Spinal cord (tissue), 10 donors: Measurements from ENCODE around the gene DAND5. TPM values are rescaled to one million over a fixed set of nuclear protein-coding genes. Genes with fewer than 3 reads are reported as not detected.

Source experiments
- DNase-seq, 6 donors: peaks; one replicate each; pipeline versions ENCODE4 v3.0.0 to v3.0.0-alpha.2; 2013 to 2015; ENCODE audit warnings: low spot score in 6 of 6, low read depth in 4 of 6
- H3K27ac ChIP-seq: one replicate; pipeline ENCODE4 v1.5.1; 2013; ENCODE audit warnings: low read depth, low read length, control low read depth
- H3K27me3 ChIP-seq: one replicate; pipeline ENCODE4 v1.6.1; 2013; ENCODE audit warnings: low read length; ENCODE audit not compliant: control insufficient read depth, insufficient read depth
- H3K36me3 ChIP-seq: one replicate; pipeline ENCODE4 v1.6.1; 2013; ENCODE audit warnings: low read length; ENCODE audit not compliant: control insufficient read depth, insufficient read depth
- H3K4me1 ChIP-seq: one replicate; pipeline ENCODE4 v1.6.1; 2013; ENCODE audit warnings: low read length; ENCODE audit not compliant: control insufficient read depth, insufficient read depth
- H3K4me3 ChIP-seq: one replicate; pipeline ENCODE4 v1.5.1; 2013; ENCODE audit warnings: low read depth, low read length, control low read depth
- H3K9me3 ChIP-seq: one replicate; pipeline ENCODE4 v1.6.1; 2013; ENCODE audit warnings: low read length; ENCODE audit not compliant: control insufficient read depth, insufficient read depth
- whole genome bisulfite sequencing: methylation state at CpG from one replicate; pipeline ENCODE4 v1.1.5; 2013; ENCODE audit warnings: missing lambda C conversion rate; ENCODE audit not compliant: insufficient coverage; 5-methylcytosine and 5-hydroxymethylcytosine counted together
- long read RNA-seq, 4 donors: transcript quantifications; one replicate each; lab custom pipeline, GENCODE V29; 2026
- polyA plus RNA-seq, 2 donors: library from polyadenylated mRNA; unstranded; fragments of 120-200 nt; gene quantifications; one replicate each; pipeline ENCODE4 v1.2.1, GENCODE V29; 2013; ENCODE audit not compliant: insufficient read length in 2 of 2
- total RNA-seq, 2 donors: library from RNA; depleted of rRNA in 1 of 2; stranded (reverse); fragments of 120-200 nt in 1 of 2; fragments of >200 nt in 1 of 2; gene quantifications; one replicate each; pipeline versions ENCODE4 v1.2.3 to v1.2.4, GENCODE V29; 2013 to 2014
- donor health status: healthy.

Gene DAND5, protein sequence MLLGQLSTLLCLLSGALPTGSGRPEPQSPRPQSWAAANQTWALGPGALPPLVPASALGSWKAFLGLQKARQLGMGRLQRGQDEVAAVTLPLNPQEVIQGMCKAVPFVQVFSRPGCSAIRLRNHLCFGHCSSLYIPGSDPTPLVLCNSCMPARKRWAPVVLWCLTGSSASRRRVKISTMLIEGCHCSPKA
- under 1 TPM in 1 of 2 donors, not detected in 1; 0.28 TPM for total RNA-seq
- under 1 TPM; 0.44 to 0.49 TPM for polyA plus RNA-seq
- long read RNA-seq, donor 1 = 0 reads
- long read RNA-seq, donor 2 = 0 reads
- long read RNA-seq, donor 3 = 0 reads
- long read RNA-seq, donor 4 = 0 reads

DNA sequence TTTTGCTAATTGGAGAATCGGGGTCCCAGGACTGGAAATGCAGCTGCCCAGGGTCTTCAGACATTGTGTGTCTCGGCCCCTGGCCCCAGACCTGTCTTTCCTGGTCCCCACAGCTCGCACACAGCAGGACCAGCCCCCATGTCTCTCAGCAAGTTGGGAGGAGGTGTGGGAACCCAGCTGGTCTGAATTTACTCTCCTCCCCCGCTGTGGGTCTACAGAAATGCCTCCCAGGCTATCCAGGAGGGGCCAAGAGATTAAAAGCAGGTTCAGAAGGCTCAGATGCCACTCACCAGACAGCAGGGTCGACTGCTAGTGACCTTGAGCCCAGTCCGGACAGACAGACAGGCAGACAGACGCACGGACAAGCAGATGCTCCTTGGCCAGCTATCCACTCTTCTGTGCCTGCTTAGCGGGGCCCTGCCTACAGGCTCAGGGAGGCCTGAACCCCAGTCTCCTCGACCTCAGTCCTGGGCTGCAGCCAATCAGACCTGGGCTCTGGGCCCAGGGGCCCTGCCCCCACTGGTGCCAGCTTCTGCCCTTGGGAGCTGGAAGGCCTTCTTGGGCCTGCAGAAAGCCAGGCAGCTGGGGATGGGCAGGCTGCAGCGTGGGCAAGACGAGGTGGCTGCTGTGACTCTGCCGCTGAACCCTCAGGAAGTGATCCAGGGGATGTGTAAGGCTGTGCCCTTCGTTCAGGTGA is at the start of gene DAND5:
Gene DAND5 (plus strand): TSS at position 285 of the 697 bp plus-strand sequence. CDS start 85 bp downstream, at position 370.
- 38% methylated on average over 12 of the region's 14 CpGs for WGBS
- Histone ChIP-seq H3K36me3 (no peaks in the 10 kb centered on the region), H3K9me3 (no peaks in the 10 kb centered on the region), H3K4me1 (peaks cover 21% of the 10 kb centered on the region), H3K27me3 (no peaks in the 10 kb centered on the region), H3K4me3 (no peak within 1 kb of the TSS), H3K27ac (peak within 1 kb of the TSS; percentile 22)
- DNase-seq = peak in 2 of 6 donors; percentile 24 to 76

DNA sequence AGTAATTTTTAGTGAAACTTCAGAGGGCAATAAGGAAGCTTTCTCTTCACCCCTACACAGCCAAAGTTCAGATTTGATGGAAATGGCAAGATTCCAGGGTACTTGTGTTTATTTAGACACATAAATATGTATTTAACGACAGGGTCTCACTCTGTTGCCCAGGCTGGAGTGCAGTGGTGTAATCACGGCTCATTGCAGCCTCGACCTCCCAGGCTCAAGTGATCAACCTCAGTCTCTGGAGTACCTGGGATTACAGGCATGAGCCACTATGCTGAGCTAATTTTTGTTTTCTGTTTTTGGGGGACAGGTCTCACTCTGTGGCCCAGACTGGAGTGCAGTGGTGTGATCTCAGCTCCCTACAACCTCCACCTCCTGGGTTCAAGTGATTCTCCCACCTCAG is 48.3 kb upstream of the DAND5 start:
- 71% methylated on average over 3 of the region's 3 CpGs for WGBS
- H3K4me3 ChIP-seq = no peak overlapping the region
- H3K36me3 ChIP-seq = peaks cover 40% of the 10 kb centered on the region
- no peaks in the 10 kb centered on the region for H3K9me3 ChIP-seq
- H3K4me1 ChIP-seq = peaks cover 13% of the 10 kb centered on the region
- H3K27ac ChIP-seq = no peak overlapping the region
- DNase-seq = no peak
- H3K27me3 ChIP-seq = no peaks in the 10 kb centered on the region

DNA sequence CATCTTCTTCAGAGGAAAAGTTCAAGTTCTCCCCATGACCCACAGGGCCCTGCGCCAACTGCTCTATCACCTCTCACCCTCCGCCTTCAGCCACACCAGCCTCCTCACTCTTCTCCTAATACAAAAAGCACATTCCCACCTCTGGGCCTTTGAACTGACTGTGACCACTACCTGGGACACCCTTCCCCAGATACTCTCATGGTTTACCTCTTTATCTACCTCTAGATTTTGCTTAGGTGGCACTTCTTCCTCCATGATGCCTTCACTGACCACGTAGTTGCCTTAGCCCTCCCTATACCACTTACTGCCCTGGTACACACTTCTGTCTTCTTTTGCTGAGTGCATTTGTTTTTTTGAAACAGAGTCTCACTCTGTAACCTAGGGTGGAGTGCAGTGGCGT is 46.4 kb upstream of the DAND5 start:
- no peak overlapping the region for H3K4me3 ChIP-seq
- no peaks in the 10 kb centered on the region for H3K27me3 ChIP-seq
- no peaks in the 10 kb centered on the region for H3K9me3 ChIP-seq
- DNase-seq = no peak
- peaks cover 13% of the 10 kb centered on the region for H3K4me1 ChIP-seq
- H3K27ac ChIP-seq = no peak overlapping the region
- 100% methylated on average over 2 of the region's 4 CpGs for WGBS
- peaks cover 59% of the 10 kb centered on the region for H3K36me3 ChIP-seq

DNA sequence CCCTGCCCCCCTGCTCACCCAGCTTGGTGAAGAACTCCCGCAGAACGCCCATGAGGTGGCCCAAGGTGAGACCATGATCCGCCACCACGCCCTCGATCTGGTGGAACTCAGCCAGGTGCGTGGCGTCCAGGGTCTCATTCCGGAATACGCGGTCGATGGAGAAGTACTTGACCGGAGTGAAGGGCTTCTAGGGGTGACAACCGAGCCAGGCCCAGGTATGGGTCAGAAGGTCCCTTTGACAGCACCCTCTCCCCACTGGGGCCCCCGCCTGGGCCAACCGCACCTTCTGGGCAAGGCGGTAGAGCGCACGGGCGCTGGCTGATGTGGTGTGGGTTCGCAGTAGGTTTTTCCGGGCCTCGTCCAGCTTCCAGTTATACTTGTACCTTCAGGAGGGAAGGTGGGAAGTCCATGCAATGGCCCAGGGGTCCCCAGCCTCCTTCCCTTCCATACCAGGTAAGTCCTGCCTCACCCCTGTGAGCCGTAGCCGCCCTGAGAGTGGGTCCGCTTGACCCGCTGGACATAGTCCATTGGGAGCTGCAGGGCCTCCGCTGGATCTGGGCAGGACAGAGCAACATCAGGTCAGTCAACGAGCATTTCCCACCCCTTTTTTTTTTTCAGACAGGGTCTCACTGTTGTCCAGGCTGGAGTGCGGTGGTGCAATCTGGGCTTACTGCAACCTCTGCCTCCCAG is 44.6 kb upstream of the DAND5 start:
- no peak overlapping the region for H3K27ac ChIP-seq
- no peaks in the 10 kb centered on the region for H3K9me3 ChIP-seq
- H3K27me3 ChIP-seq = no peaks in the 10 kb centered on the region
- no peaks in the 10 kb centered on the region for H3K4me1 ChIP-seq
- WGBS = 96% methylated on average over 18 of the region's 29 CpGs
- H3K36me3 ChIP-seq = peaks cover 77% of the 10 kb centered on the region
- DNase-seq = no peak
- no peak overlapping the region for H3K4me3 ChIP-seq

DNA sequence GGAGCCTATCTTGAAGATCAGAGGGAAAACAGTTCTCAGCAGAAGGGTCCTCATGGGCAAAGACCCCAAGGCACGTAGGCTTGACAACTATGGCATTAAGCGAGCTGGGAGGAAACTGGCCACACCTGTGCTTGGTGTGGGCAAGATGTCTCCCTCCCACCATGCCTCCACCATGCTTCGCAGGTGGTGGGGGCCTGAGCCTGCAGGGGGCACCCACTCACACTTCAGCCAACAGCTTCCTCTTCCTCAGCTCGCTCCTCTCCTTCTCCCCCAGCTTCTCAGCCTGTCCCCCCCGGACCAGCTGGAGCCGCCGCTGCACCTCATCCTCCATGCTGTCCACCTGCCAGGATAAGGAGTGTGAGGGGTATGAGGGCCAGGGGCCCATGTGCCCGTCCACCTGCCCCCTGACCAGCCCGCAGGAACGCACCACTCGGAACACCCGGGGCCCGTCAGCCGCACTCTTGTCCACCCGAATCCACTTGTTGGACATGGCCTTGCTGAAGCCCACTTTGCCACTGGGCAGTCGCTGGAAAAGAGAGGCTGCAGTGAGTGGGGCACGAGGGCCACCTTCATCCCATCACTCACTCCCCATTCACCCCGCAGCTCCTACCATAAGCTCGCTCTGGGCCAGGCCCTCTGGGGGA is 39.3 kb upstream of the DAND5 start:
- H3K4me1 ChIP-seq = peaks cover 16% of the 10 kb centered on the region
- no peak overlapping the region for H3K4me3 ChIP-seq
- H3K9me3 ChIP-seq = no peaks in the 10 kb centered on the region
- no peak overlapping the region for H3K27ac ChIP-seq
- whole genome bisulfite sequencing = 94% methylated on average over 12 of the region's 19 CpGs
- DNase-seq = no peak
- H3K27me3 ChIP-seq = no peaks in the 10 kb centered on the region
- peaks cover 62% of the 10 kb centered on the region for H3K36me3 ChIP-seq

DNA sequence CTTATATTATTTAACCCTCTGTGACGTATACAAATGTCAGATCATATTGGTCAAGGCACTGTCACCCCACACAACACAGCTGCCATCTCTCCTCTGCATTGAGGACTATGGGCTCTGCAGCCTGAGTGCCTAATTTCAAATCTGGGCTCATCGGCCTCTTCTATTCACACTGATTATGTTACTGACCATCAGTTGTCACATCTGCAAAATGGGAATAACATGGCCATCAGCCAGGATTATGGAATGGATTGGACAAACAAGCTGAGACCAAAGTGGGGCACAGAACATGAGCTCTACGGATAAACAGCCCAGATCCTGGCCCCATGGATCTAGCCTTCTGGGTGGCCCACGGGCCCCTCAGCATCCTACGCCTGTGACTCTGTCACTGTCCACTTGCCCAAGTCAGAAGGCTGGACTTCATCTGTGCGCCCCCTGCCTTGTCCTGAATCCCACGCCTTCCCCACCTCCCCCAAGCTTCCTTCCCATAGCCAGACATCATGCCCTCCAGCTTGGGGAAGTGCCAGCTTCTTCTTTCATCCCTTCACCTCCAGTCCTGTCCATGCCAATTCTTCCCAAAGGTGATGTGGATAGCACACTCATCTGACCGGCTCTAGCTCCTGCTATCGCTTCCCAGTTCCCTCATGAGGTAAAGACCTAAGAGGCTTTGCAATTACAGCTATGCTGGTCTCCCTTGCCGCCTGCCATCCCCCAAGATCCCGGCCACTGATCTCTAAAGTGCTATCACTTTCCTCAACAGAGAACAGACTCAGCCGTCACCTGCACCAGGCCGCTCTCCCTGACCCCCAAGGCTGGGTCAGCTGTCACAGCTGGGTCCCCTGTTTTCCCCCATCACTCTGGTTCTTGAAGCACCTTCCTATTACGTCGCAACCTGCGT is 36.7 kb upstream of the DAND5 start:
- Histone ChIP-seq H3K36me3 (peaks cover 38% of the 10 kb centered on the region), H3K9me3 (no peaks in the 10 kb centered on the region), H3K4me3 (peak overlapping the region; percentile 82), H3K4me1 (peaks cover 24% of the 10 kb centered on the region), H3K27ac (peak overlapping the region; percentile 63), H3K27me3 (no peaks in the 10 kb centered on the region)
- no peak for DNase-seq
- 30% methylated on average over 16 of the region's 16 CpGs for WGBS

DNA sequence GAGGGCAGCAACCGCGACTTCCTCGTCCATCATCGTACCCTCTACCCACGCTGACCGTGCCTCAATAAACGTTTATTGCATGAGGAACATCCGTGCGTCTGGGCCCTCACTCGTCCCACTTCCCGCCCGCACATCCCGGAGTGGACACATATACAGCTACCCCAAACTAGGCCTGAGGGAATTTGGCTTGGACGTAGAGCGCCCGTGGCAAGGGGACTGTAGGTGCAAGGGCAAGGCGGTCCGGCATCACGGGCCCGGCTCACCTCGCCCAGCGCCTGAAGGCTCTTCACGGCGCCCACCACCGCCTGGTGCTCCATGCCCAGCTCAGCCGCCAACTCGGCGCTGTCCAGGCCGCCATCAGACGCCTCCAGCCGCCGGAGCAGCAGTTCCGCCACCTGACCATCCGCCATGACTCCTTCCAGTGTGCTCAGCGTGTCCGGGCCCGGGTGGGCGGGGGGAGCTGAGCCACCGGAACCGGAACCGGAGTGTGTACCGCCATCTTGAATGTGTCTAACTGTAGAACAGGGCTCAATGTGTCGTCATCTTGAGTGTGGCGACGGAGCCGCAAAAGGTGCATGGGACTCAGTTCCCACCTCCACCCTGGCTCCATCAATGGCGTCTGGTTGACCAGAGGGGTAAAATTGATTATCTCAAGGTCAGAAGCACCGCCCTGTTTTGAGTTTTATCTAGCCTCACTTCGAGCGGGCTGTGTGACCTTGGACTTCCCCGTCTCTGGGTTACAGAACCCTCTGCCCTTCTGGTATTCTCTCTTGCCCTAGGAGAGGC is 35.9 kb upstream of the DAND5 start, which contains the start of gene FARSA:
Gene FARSA (minus strand): TSS at position 425 of the 786 bp plus-strand sequence. CDS start 15 bp downstream, at position 410.
- Histone ChIP-seq H3K27me3 (no peaks in the 10 kb centered on the region), H3K36me3 (peaks cover 30% of the 10 kb centered on the region), H3K9me3 (no peaks in the 10 kb centered on the region), H3K4me1 (peaks cover 29% of the 10 kb centered on the region), H3K27ac (peak within 1 kb of the TSS; percentile 63), H3K4me3 (peak within 1 kb of the TSS; percentile 82)
- under 1% methylated on average over 42 of the region's 51 CpGs for WGBS
- peak in 4 of 6 donors; percentile 86 to 98 (median 92) for DNase-seq

DNA sequence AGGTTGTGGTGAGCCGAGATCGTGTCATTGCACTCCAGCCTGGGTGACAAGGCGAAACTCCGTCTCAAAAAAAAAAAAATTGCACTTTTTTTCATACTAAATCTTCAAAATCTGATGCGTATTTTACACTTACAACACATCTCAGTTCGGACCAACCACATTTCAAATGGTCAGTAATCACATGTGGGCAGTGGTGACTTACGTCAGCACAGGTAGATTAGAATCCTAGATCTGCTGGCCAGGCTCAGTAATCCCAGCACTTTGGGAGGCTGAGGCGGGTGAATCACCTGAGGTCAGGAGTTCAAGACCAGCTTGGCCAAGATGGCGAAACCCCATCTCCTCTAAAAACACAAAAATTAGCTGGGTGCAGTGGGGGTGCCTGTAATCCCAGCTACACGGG is 34.3 kb upstream of the DAND5 start:
- WGBS = 96% methylated on average over 8 of the region's 10 CpGs
- H3K27ac ChIP-seq = no peak overlapping the region
- no peak overlapping the region for H3K4me3 ChIP-seq
- peaks cover 19% of the 10 kb centered on the region for H3K36me3 ChIP-seq
- H3K4me1 ChIP-seq = peaks cover 37% of the 10 kb centered on the region
- no peaks in the 10 kb centered on the region for H3K9me3 ChIP-seq
- no peak for DNase-seq
- no peaks in the 10 kb centered on the region for H3K27me3 ChIP-seq
